Mucosa of descending colon (tissue), 3 donors: ENCODE results near the gene RNF141. TPM values are rescaled to one million over a fixed set of nuclear protein-coding genes. Genes with fewer than 3 reads are reported as not detected.

Experiments
- ATAC-seq: fragments of 200-7000 bp; cut with Tn5 transposase; one replicate; pipeline ENCODE4 v1.9.1; 2020; ENCODE audit warnings: mild to moderate bottlenecking, moderate library complexity
- DNase-seq, 3 donors: peaks; one replicate each; pipeline ENCODE4 v3.0.0-alpha.2; 2020
- H3K36me3 ChIP-seq: fragments of 200-600 bp; one replicate; pipeline ENCODE4 v1.8.0; 2021; ENCODE audit warnings: low read depth, mild to moderate bottlenecking
- H3K4me1 ChIP-seq: fragments of 200-600 bp; one replicate; pipeline ENCODE4 v1.8.0; 2021; ENCODE audit warnings: low read depth, mild to moderate bottlenecking
- H3K4me3 ChIP-seq: fragments of 200-600 bp; one replicate; pipeline ENCODE4 v1.8.0; 2021; ENCODE audit warnings: mild to moderate bottlenecking
- H3K9me3 ChIP-seq: fragments of 200-600 bp; one replicate; pipeline ENCODE4 v1.8.0; 2021; ENCODE audit warnings: mild to moderate bottlenecking
- CTCF ChIP-seq: fragments of 200-600 bp; IDR thresholded peaks from one replicate; pipeline ENCODE4 v1.8.0; 2022; ENCODE audit warnings: antibody characterized with exemption, mild to moderate bottlenecking
- intact Hi-C, 2 donors: fragments of 100-400 bp; cut with DNase I in 1 of 2; cut with micrococcal nuclease in 1 of 2; formaldehyde crosslinking; loops; one replicate each; pipeline versions ENCODE4 v1.11.0 to v1.11.1; 2022; cut with DNase I, micrococcal nuclease
- total RNA-seq, 3 donors: library from RNA; stranded (reverse); fragmentation: NEBNext Ultra II Directional in 2 of 3; extraction: Animal tissue kit (Norgen Biotek cat#: 25700) in 2 of 3; gene quantifications; one replicate each; pipeline versions ENCODE4 v1.2.1 to v1.2.4, GENCODE V29; 2021 to 2023
- donor health status: DM: no; HTN: no; CAD: no; lungs with moderate emphysema.
- donor health status: DM: no; HTN: no; CAD: no.
- donor health status: DM: no; HTN: yes; CAD: no.

Gene RNF141
- total RNA-seq, 3 donors from 2014 or later = 32.8 to 35.5 (median 34.7) TPM

GRCh38 chr11:10561947-10562346 lies 21.0 kb upstream of the RNF141 start:
- no peak for DNase-seq
- ATAC-seq = peak; percentile 53
- no peak for TF ChIP-seq CTCF
- Histone ChIP-seq H3K4me1 (no peaks in the 10 kb centered on the region), H3K4me3 (no peak overlapping the region), H3K36me3 (no peaks in the 10 kb centered on the region), H3K9me3 (no peaks in the 10 kb centered on the region)
- intact Hi-C loops = no loop called here

- no peak for DNase-seq
- peak; percentile 90 for ATAC-seq
- H3K4me1 ChIP-seq = no peaks in the 10 kb centered on the region
These were observed 20.2 kb upstream of the RNF141 start for GRCh38 chr11:10561043-10561818.

GRCh38 chr11:10558288-10558687 lies 17.3 kb upstream of the RNF141 start:
- no peaks in the 10 kb centered on the region for H3K9me3 ChIP-seq

More at GRCh38 chr11:10561043-10561818, 20.2 kb upstream of the RNF141 start:
- H3K9me3 ChIP-seq = no peaks in the 10 kb centered on the region
- H3K36me3 ChIP-seq = no peaks in the 10 kb centered on the region
- no peak for TF ChIP-seq CTCF
- H3K4me3 ChIP-seq = no peak overlapping the region
- intact Hi-C loops = no loop called here

GRCh38 chr11:10556590-10556989 lies 15.6 kb upstream of the RNF141 start:
- DNase-seq (no peak), ATAC-seq (no peak)
- TF ChIP-seq CTCF = no peak
- H3K4me1 ChIP-seq = no peaks in the 10 kb centered on the region
- no peaks in the 10 kb centered on the region for H3K36me3 ChIP-seq
- H3K4me3 ChIP-seq = no peak overlapping the region
- no peaks in the 10 kb centered on the region for H3K9me3 ChIP-seq
- intact Hi-C loops = no loop called here

More at GRCh38 chr11:10558288-10558687, 17.3 kb upstream of the RNF141 start:
- no peaks in the 10 kb centered on the region for H3K4me1 ChIP-seq
- no peak for TF ChIP-seq CTCF
- no peak overlapping the region for H3K4me3 ChIP-seq
- ATAC-seq = no peak
- no peaks in the 10 kb centered on the region for H3K36me3 ChIP-seq
- intact Hi-C loops = no loop called here
- DNase-seq = no peak

GRCh38 chr11:10551845-10552352 lies 10.9 kb upstream of the RNF141 start:
- DNase-seq (no peak), ATAC-seq (no peak)
- intact Hi-C loops = no loop called here
- Histone ChIP-seq H3K9me3 (no peaks in the 10 kb centered on the region), H3K4me1 (no peaks in the 10 kb centered on the region), H3K4me3 (no peak overlapping the region), H3K36me3 (no peaks in the 10 kb centered on the region)
- no peak for TF ChIP-seq CTCF
